K562 (cell line): Measurements from ENCODE around the gene SDC3. TPM values are rescaled to one million over a fixed set of nuclear protein-coding genes. Genes with fewer than 3 reads are reported as not detected.

Experiments
- ELF2 ChIP-seq: fragments of 250-450 bp; sonication (Bioruptor Pico); IDR thresholded peaks from 2 replicates; pipeline ENCODE4 v1.5.0; 2021; ENCODE audit warnings: mild to moderate bottlenecking
- ERF ChIP-seq: fragments of 450-650 bp; formaldehyde crosslinking; IDR thresholded peaks from 2 replicates; pipeline ENCODE4 v1.4.0; 2020; ENCODE audit warnings: mild to moderate bottlenecking, mixed read lengths
- GATAD2A ChIP-seq: fragments of 450-650 bp; IDR thresholded peaks from 2 replicates; pipeline ENCODE4 v1.6.1; 2017
- GATAD2B ChIP-seq: fragments of 450-650 bp; IDR thresholded peaks from 2 replicates; pipeline ENCODE4 v1.6.1; 2017; ENCODE audit warnings: mild to moderate bottlenecking, borderline replicate concordance
- L3MBTL2 ChIP-seq: fragments of 450-650 bp; IDR thresholded peaks from 2 replicates; pipeline ENCODE4 v1.6.1; 2016; ENCODE audit warnings: mild to moderate bottlenecking, moderate library complexity
- MTF1 ChIP-seq: fragments of 250-450 bp; sonication (Bioruptor Pico); IDR thresholded peaks from 2 replicates; pipeline ENCODE4 v1.9.0; 2021; ENCODE audit warnings: moderate library complexity, mild to moderate bottlenecking, inconsistent platforms, borderline replicate concordance
- MYBL2 ChIP-seq, 2 experiments: fragments of 450-650 bp in 1 of 2; sonication (generic) in 1 of 2; formaldehyde crosslinking in 1 of 2; IDR thresholded peaks; 2 replicates each; pipeline versions ENCODE4 v1.6.1 to v1.8.1; 2017 to 2022; ENCODE audit warnings: borderline replicate concordance in 1 of 2, inconsistent platforms in 1 of 2, low read depth in 1 of 2, mild to moderate bottlenecking in 1 of 2, missing genetic modification reagents in 1 of 2, moderate library complexity in 1 of 2
- NFXL1 ChIP-seq: fragments of 450-650 bp; formaldehyde crosslinking; IDR thresholded peaks from 2 replicates; pipeline ENCODE4 v1.4.0; 2021; ENCODE audit warnings: mild to moderate bottlenecking
- PHF20 ChIP-seq: fragments of 450-650 bp; IDR thresholded peaks from 2 replicates; pipeline ENCODE4 v1.6.1; 2018; ENCODE audit not compliant: partially characterized antibody
- POLR2B ChIP-seq: fragments of 450-650 bp; IDR thresholded peaks from 2 replicates; pipeline ENCODE4 v1.6.1; 2018; ENCODE audit warnings: low read depth; ENCODE audit not compliant: partially characterized antibody
- RCOR1 ChIP-seq, 2 experiments: IDR thresholded peaks; 2 replicates each; pipeline ENCODE4 v1.6.1; 2012; ENCODE audit warnings: low read depth in 2 of 2, low read length in 2 of 2, borderline replicate concordance in 1 of 2, improper control_type of control experiment in 1 of 2
- SREBF1 ChIP-seq: fragments of 150-350 bp; IDR thresholded peaks from 2 replicates; pipeline ENCODE4 v1.6.1; 2014; ENCODE audit warnings: antibody characterized with exemption, low read depth, low read length, borderline replicate concordance
- TAF9B ChIP-seq: fragments of 450-650 bp; IDR thresholded peaks from 2 replicates; pipeline ENCODE4 v1.6.1; 2018; ENCODE audit warnings: mild to moderate bottlenecking; ENCODE audit not compliant: partially characterized antibody
- TFAM ChIP-seq: fragments of 250-450 bp; sonication (Bioruptor Pico); conservative IDR thresholded peaks from 2 replicates; pipeline ENCODE4 v1.5.0; 2021; ENCODE audit warnings: mild to moderate bottlenecking, moderate library complexity
- THRAP3 ChIP-seq: fragments of 450-650 bp; IDR thresholded peaks from 2 replicates; pipeline ENCODE4 v1.6.1; 2016; ENCODE audit warnings: mild to moderate bottlenecking, inconsistent platforms, borderline replicate concordance
- TSC22D4 ChIP-seq: fragments of 450-650 bp; IDR thresholded peaks from 2 replicates; pipeline ENCODE4 v1.6.1; 2016; ENCODE audit warnings: missing genetic modification characterization, missing biosample characterization, control low read depth
- ZNF75A ChIP-seq: fragments of 450-650 bp; formaldehyde crosslinking; IDR thresholded peaks from 2 replicates; pipeline ENCODE4 v1.4.0; 2020; ENCODE audit warnings: mild to moderate bottlenecking
- polyA plus RNA-seq, 8 experiments: library from polyadenylated mRNA; depleted of rRNA in 4 of 8; stranded (reverse) in 5 of 8; unstranded in 3 of 8; fragments of >200 nt; fragmentation: Nextera tagmentation in 2 of 8; fragmentation: Illumina TruSeq in 1 of 8; extraction: Ambion mirVana in 2 of 8; extraction: Trizol in 1 of 8; gene quantifications; 2 replicates each; pipeline versions ENCODE4 v1.2.1 to v1.2.3, GENCODE V29; 2011 to 2014; ENCODE audit warnings: inconsistent platforms in 1 of 8, missing spikeins in 1 of 8
- total RNA-seq, 7 experiments: library from RNA; depleted of rRNA in 6 of 7; stranded (reverse); fragments of >200 nt in 6 of 7; fragmentation: Illumina TruSeq in 2 of 7; extraction: Trizol in 2 of 7; gene quantifications; 2 replicates each; pipeline versions ENCODE4 v1.2.1 to v1.2.3, GENCODE V29; 2011 to 2021; ENCODE audit warnings: low replicate concordance in 1 of 7
- TF ChIP-seq, protein P1 (sequence below): IDR thresholded peaks from 2 replicates; pipeline ENCODE4 v1.6.1; 2016; ENCODE audit warnings: missing genetic modification characterization, missing compliant biosample characterization
- TF ChIP-seq, protein P2 (sequence below): fragments of 450-650 bp; IDR thresholded peaks from 2 replicates; pipeline ENCODE4 v1.6.1; 2018; ENCODE audit not compliant: partially characterized antibody
- TF ChIP-seq, protein P3 (sequence below), 3 experiments: fragments of 200-800 bp in 1 of 3; sonication (Bioruptor generic) in 1 of 3; sonication (generic) in 1 of 3; formaldehyde crosslinking in 1 of 3; IDR thresholded peaks; 2 replicates each; pipeline versions ENCODE4 v1.6.1 to v1.8.0; 2016 to 2022; ENCODE audit warnings: mild to moderate bottlenecking in 2 of 3, missing compliant biosample characterization in 2 of 3, missing genetic modification characterization in 2 of 3, missing genetic modification reagents in 1 of 3
- TF ChIP-seq, protein P4 (sequence below): fragments of 250-450 bp; sonication (Bioruptor Pico); IDR thresholded peaks from 2 replicates; pipeline ENCODE4 v1.4.0; 2020; ENCODE audit warnings: mild to moderate bottlenecking

The SDC3 gene
- total and polyA plus RNA-seq, 9 of the 15 experiments (the other 6 are each of a cell fraction or from before 2014, with no cell fraction given) = 0.38 to 44.1 (median 12.1) TPM

DNA sequence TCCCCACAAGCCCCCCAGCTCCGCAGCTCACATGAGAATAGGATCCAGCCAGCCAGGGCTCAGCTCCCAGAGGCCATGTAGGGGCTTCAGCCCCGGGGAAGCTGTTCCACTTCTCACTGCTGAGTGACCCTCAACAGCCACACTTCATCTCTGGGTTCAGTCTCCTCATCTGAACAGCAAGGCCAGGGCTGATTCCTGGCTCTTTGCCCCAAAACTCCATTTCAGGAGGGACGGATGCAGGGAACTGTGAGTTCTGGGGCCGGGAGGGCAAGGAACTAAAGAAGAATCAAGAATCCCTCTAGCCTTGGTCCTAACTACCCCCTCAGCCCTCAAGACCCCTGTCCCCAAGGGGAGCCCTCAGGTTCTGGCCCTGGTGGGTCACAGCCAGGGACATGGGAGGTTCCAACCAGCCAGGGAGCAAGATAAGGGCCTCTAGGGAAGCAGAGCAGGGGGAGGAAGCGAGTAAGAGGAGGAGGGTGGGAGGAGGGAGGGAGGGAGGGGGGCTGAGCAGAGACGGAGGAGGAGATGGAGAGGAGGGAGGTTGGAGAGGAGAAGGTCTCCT, 13.1 kb downstream of the SDC3 start (continued):
- TF ChIP-seq, protein P1, sequence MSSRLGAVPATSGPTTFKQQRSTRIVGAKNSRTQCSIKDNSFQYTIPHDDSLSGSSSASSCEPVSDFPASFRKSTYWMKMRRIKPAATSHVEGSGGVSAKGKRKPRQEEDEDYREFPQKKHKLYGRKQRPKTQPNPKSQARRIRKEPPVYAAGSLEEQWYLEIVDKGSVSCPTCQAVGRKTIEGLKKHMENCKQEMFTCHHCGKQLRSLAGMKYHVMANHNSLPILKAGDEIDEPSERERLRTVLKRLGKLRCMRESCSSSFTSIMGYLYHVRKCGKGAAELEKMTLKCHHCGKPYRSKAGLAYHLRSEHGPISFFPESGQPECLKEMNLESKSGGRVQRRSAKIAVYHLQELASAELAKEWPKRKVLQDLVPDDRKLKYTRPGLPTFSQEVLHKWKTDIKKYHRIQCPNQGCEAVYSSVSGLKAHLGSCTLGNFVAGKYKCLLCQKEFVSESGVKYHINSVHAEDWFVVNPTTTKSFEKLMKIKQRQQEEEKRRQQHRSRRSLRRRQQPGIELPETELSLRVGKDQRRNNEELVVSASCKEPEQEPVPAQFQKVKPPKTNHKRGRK (tag) = no peak
- TF ChIP-seq, protein P2, sequence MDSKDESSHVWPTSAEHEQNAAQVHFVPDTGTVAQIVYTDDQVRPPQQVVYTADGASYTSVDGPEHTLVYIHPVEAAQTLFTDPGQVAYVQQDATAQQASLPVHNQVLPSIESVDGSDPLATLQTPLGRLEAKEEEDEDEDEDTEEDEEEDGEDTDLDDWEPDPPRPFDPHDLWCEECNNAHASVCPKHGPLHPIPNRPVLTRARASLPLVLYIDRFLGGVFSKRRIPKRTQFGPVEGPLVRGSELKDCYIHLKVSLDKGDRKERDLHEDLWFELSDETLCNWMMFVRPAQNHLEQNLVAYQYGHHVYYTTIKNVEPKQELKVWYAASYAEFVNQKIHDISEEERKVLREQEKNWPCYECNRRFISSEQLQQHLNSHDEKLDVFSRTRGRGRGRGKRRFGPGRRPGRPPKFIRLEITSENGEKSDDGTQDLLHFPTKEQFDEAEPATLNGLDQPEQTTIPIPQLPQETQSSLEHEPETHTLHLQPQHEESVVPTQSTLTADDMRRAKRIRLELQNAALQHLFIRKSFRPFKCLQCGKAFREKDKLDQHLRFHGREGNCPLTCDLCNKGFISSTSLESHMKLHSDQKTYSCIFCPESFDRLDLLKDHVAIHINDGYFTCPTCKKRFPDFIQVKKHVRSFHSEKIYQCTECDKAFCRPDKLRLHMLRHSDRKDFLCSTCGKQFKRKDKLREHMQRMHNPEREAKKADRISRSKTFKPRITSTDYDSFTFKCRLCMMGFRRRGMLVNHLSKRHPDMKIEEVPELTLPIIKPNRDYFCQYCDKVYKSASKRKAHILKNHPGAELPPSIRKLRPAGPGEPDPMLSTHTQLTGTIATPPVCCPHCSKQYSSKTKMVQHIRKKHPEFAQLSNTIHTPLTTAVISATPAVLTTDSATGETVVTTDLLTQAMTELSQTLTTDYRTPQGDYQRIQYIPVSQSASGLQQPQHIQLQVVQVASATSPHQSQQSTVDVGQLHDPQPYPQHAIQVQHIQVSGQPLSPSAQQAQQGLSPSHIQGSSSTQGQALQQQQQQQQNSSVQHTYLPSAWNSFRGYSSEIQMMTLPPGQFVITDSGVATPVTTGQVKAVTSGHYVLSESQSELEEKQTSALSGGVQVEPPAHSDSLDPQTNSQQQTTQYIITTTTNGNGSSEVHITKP = peak; percentile 65
- TF ChIP-seq, protein P3, sequence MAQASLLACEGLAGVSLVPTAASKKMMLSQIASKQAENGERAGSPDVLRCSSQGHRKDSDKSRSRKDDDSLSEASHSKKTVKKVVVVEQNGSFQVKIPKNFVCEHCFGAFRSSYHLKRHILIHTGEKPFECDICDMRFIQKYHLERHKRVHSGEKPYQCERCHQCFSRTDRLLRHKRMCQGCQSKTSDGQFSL (CRISPR knock-in tag; IDR thresholded peaks at IDR 0.05) = 0 out of 2 replicates have a peak, but pooled peaks have one; percentile 13
- TF ChIP-seq, protein P3 (tag; IDR thresholded peaks at IDR 0.05) = no peak
- TF ChIP-seq NFXL1 (no peak), RCOR1 (IDR thresholded peaks at IDR 0.05; ENCODE audit: borderline replicate concordance in 1 of 2, low read depth in 2 of 2, low read length in 2 of 2) (peak in 1 of 2 experiments; percentile 49; a peak in 1 of 4 replicates), ELF2 (0 out of 2 replicates have a peak, but pooled peaks have one; percentile 23), ZNF75A (CRISPR knock-in tag) (no peak), MYBL2 (IDR thresholded peaks at IDR 0.05; ENCODE audit: low read depth) (no peak), MYBL2 (CRISPR knock-in tag; IDR thresholded peaks at IDR 0.05; ENCODE audit: borderline replicate concordance) (no peak), MTF1 (CRISPR knock-in tag) (no peak), TSC22D4 (tag) (no peak), TFAM (no peak), ERF (CRISPR knock-in tag) (no peak), TAF9B (no peak), SREBF1 (no peak), GATAD2B (no peak), POLR2B (no peak), PHF20 (no peak), THRAP3 (no peak), GATAD2A (peak; percentile 34; the same call in 1 of the 2 replicates), L3MBTL2 (no peak)
- TF ChIP-seq, protein P4, sequence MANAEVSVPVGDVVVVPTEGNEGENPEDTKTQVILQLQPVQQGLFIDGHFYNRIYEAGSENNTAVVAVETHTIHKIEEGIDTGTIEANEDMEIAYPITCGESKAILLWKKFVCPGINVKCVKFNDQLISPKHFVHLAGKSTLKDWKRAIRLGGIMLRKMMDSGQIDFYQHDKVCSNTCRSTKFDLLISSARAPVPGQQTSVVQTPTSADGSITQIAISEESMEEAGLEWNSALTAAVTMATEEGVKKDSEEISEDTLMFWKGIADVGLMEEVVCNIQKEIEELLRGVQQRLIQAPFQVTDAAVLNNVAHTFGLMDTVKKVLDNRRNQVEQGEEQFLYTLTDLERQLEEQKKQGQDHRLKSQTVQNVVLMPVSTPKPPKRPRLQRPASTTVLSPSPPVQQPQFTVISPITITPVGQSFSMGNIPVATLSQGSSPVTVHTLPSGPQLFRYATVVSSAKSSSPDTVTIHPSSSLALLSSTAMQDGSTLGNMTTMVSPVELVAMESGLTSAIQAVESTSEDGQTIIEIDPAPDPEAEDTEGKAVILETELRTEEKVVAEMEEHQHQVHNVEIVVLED (CRISPR knock-in tag) = no peak
